HG02973 (cell line): ENCODE measurements around the gene EXD3.

Source experiments
- ATAC-seq: cut with Tn5 transposase; IDR thresholded peaks from one replicate; pipeline ENCODE4 v1.9.1; 2021; ENCODE audit warnings: moderate library complexity; ENCODE audit not compliant: unreplicated experiment

The EXD3 gene

GRCh38 chr9:137369061-137369787 is 53.7 kb downstream of the EXD3 start:
- no peak for ATAC-seq

- ATAC-seq = no peak
Observed at GRCh38 chr9:137368431-137369035, 54.4 kb downstream of the EXD3 start.

- no peak for ATAC-seq
Observed at GRCh38 chr9:137367506-137368430, 55.2 kb downstream of the EXD3 start.

DNA sequence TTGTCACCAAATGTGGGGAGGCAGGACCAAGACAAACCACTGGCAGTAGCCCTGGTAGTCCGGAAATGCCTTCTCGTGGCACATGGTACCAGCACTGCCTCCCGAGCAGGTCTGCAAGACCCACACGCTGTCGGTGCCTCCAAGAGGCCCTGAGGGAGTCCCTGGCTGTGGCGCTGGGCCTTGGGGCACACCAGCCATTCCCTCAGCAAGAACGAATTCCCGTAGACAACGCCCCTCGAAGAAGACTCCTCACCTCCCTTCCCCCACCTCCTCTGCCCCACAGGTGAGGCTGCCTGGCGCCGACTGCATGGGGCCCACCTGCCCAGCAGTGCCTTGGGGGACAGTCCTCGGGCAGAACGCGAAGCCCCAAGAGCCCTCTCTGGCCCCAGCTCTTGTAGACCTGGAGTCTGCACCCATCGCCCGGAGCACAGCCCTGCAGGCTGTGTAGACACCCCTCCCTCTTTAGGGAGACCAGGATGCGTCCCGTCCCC is 56.0 kb downstream of the EXD3 start:
- ATAC-seq = no peak

DNA sequence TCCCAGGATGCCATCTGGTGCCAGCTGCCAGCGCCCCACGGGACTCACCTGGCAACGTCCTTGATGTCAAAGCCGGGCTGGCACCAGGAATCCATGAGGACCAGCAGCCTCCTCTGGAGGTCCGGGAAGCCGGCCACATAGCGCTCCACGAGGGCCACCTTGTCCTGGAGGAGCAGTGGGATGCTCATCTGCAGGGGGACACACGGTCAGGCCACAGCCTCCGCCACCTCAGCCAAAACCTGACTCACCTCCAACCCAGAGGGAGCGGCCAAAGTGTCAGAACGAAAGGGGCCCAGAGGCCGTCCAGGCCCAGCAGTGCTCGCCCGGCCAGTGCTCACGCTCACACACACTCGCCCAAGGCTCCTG is 56.5 kb downstream of the EXD3 start:
- ATAC-seq = no peak

- no peak for ATAC-seq
Observed at GRCh38 chr9:137365552-137366444, 57.2 kb downstream of the EXD3 start.

DNA sequence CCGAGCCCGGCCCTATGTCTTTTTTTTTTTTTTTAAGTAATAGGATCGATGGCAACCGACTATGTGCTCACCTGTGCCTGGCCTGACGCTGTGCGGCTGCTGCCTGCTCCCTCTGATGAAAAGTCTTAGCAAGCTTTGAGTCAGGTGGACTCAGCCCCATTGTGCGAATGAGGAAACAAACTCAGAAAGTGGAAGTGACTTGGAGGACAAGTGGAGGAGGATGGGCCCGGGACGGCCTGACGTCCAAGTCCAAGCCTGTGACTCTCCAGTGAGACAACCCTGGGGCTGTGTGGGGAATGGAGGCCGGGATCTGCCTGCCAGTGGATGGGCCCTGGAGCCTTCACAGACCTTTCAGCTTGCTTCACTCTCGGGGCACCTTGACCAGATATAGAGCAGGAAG is 57.9 kb downstream of the EXD3 start:
- ATAC-seq = no peak

DNA sequence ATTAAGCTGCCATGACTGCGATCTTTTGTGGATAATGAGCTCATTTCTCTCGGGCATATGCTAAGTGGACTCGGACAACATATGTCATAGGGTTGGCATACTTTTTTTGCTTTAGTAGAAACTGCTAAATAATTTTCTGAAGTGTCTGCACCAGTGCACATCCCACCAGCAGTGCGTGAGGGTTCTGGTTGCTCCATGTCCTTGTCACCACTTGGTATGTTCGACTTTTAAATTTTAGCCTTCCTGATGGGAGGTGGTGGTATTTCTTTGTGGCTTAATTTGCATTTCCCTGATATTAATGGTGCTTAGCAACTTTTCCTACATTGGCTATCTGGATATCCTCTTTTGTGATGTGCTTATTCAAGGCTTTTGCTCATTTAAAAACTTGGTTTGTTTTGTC is 63.1 kb downstream of the EXD3 start:
- no peak for ATAC-seq

GRCh38 chr9:137358126-137358525 is 64.8 kb downstream of the EXD3 start:
- no peak for ATAC-seq

GRCh38 chr9:137357166-137357565 is 65.8 kb downstream of the EXD3 start:
- no peak for ATAC-seq

DNA sequence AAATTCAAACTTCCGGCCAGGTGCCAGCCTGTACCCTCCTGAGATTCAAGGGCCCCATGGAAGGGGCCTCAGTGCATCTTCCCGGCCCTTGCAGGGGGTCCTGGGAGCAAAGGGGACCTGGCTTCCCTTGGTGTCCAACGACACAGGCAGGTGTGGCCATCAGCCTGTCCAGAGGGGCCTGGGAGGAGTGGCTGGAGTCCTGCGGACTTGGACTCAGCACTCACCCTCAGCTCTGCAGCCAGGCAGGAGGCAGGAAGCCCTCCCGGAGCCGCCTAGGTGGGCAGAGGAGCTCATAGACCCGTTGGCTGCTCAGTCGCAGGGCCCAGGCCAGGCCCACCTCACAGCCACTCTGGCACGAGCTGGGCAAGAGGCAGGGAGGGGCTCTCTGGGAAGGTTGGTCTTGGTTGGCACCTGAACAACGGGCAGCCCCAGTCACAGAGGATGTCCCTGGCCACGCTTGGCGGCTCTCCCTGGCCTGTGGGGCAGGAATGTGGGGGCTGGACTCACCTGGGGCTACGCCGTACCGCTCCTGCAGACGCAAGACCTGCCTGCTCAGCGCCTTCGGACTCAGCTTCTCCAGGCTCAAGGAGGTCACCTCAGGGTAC is 67.1 kb downstream of the EXD3 start:
- no peak for ATAC-seq

- ATAC-seq = no peak
Observed at GRCh38 chr9:137354845-137355760, 67.9 kb downstream of the EXD3 start.

- ATAC-seq = no peak
Observed at GRCh38 chr9:137354153-137354844, 68.7 kb downstream of the EXD3 start.

- no peak for ATAC-seq
Observed at GRCh38 chr9:137353223-137354152, 69.5 kb downstream of the EXD3 start.

GRCh38 chr9:137352511-137353222 is 70.3 kb downstream of the EXD3 start:
- ATAC-seq = no peak

GRCh38 chr9:137351781-137352501 is 71.0 kb downstream of the EXD3 start:
- no peak for ATAC-seq
